IPS-18c (cell line): Measurements from ENCODE around the gene KRTAP4-2.
"Not testable (repeated sequence)": the region's sequence is repeated elsewhere in the genome, so short reads cannot be mapped to it uniquely, and the experiment has no call there.

Experiments used
- H3K4me3 ChIP-seq: 2 replicates; pipeline ENCODE4 v1.7.0; 2013; ENCODE audit warnings: low read depth, mild to moderate bottlenecking, low read length, moderate library complexity; ENCODE audit not compliant: insufficient read depth
- H3K9me3 ChIP-seq: one replicate; pipeline ENCODE4 v1.6.1; 2013; ENCODE audit warnings: mild to moderate bottlenecking, low read length, moderate library complexity; ENCODE audit not compliant: control insufficient read depth, insufficient read depth

KRTAP4-2 gene

GRCh38 chr17:41176744-41177387 lies 1.2 kb downstream of the KRTAP4-2 start:
- Histone ChIP-seq H3K4me3 (no peak overlapping the region), H3K9me3 (no peaks in the 10 kb centered on the region)

- no peaks in the 10 kb centered on the region for H3K9me3 ChIP-seq
These were observed 6.1 kb downstream of the KRTAP4-2 start for GRCh38 chr17:41171886-41172285.

GRCh38 chr17:41168121-41168520 lies 9.9 kb downstream of the KRTAP4-2 start, which contains the start of gene KRTAP4-3:
TSS of gene KRTAP4-3 (minus strand) at chr17:41168221. CDS start at chr17:41168172, 49 bp downstream.
- no peak within 1 kb of the TSS for H3K4me3 ChIP-seq
- no peaks in the 10 kb centered on the region for H3K9me3 ChIP-seq

More at GRCh38 chr17:41171886-41172285, 6.1 kb downstream of the KRTAP4-2 start:
- H3K4me3 ChIP-seq, result no peak overlapping the region

- Histone ChIP-seq H3K4me3 (no peak overlapping the region), H3K9me3 (no peaks in the 10 kb centered on the region)
These were observed 10.5 kb downstream of the KRTAP4-2 start for GRCh38 chr17:41167561-41167960.

GRCh38 chr17:41163828-41164227 lies 14.2 kb downstream of the KRTAP4-2 start:
- H3K4me3 ChIP-seq, result no peak overlapping the region
- H3K9me3 ChIP-seq, result no peaks in the 10 kb centered on the region

GRCh38 chr17:41160648-41161047 lies 17.4 kb downstream of the KRTAP4-2 start, which contains the start of gene KRTAP4-4:
TSS of gene KRTAP4-4 (minus strand) at chr17:41160748. CDS start at chr17:41160691, 57 bp downstream.
- H3K9me3 ChIP-seq, result no peaks in the 10 kb centered on the region
- H3K4me3 ChIP-seq, result no peak within 1 kb of the TSS

- H3K9me3 ChIP-seq, H3K4me3 ChIP-seq: not testable (repeated sequence)
These were observed 17.8 kb downstream of the KRTAP4-2 start for GRCh38 chr17:41160190-41160589.

GRCh38 chr17:41153856-41154255 lies 24.2 kb downstream of the KRTAP4-2 start:
- H3K4me3 ChIP-seq, result no peak overlapping the region
- H3K9me3 ChIP-seq, result no peaks in the 10 kb centered on the region

- Histone ChIP-seq H3K4me3 (no peak overlapping the region), H3K9me3 (no peaks in the 10 kb centered on the region)
These were observed 26.5 kb downstream of the KRTAP4-2 start for GRCh38 chr17:41151525-41151924.

GRCh38 chr17:41150026-41150425 lies 28.0 kb downstream of the KRTAP4-2 start:
- H3K4me3 ChIP-seq, result no peak overlapping the region
- no peaks in the 10 kb centered on the region for H3K9me3 ChIP-seq

- Histone ChIP-seq H3K9me3 (no peaks in the 10 kb centered on the region), H3K4me3 (no peak within 1 kb of the TSS)
These were observed 28.4 kb downstream of the KRTAP4-2 start, which contains the start of gene KRTAP4-5 for GRCh38 chr17:41149652-41149985. TSS of gene KRTAP4-5 (minus strand) at chr17:41149825. CDS start at chr17:41149767, 58 bp downstream.

GRCh38 chr17:41148971-41149651 lies 28.9 kb downstream of the KRTAP4-2 start:
- not testable (repeated sequence) for H3K4me3 ChIP-seq, H3K9me3 ChIP-seq

- Histone ChIP-seq H3K4me3 (no peak overlapping the region), H3K9me3 (no peaks in the 10 kb centered on the region)
These were observed 30.4 kb downstream of the KRTAP4-2 start for GRCh38 chr17:41147531-41148204.

- no peak overlapping the region for H3K4me3 ChIP-seq
- H3K9me3 ChIP-seq, result peaks cover 2% of the 10 kb centered on the region
These were observed 32.8 kb downstream of the KRTAP4-2 start for GRCh38 chr17:41145261-41145660.

- Histone ChIP-seq H3K4me3 (no peak overlapping the region), H3K9me3 (peaks cover 5% of the 10 kb centered on the region)
These were observed 33.2 kb downstream of the KRTAP4-2 start for GRCh38 chr17:41144846-41145245.

- H3K9me3 ChIP-seq, result peaks cover 5% of the 10 kb centered on the region
- H3K4me3 ChIP-seq, result no peak overlapping the region
These were observed 36.7 kb downstream of the KRTAP4-2 start for GRCh38 chr17:41141361-41141760.

GRCh38 chr17:41140360-41141131 lies 37.5 kb downstream of the KRTAP4-2 start, which contains the start of gene KRTAP4-6:
TSS of gene KRTAP4-6 (minus strand) at chr17:41140544. CDS start at chr17:41140487, 57 bp downstream.
- H3K9me3 ChIP-seq, result peaks cover 5% of the 10 kb centered on the region
- no peak within 1 kb of the TSS for H3K4me3 ChIP-seq
